K562 (cell line): ENCODE measurements around the gene SLC4A1. TPM values are rescaled to one million over a fixed set of nuclear protein-coding genes. Genes with fewer than 3 reads are reported as not detected.

ENCODE experiments used
- CTBP1 ChIP-seq: fragments of 450-650 bp; IDR thresholded peaks from 2 replicates; pipeline ENCODE4 v1.6.1; 2016; ENCODE audit warnings: borderline replicate concordance
- CXXC5 ChIP-seq: fragments of 250-450 bp; sonication (Bioruptor Pico); IDR thresholded peaks from 2 replicates; pipeline ENCODE4 v1.8.0; 2022; ENCODE audit warnings: inconsistent platforms, mild to moderate bottlenecking, moderate library complexity
- ELF1 ChIP-seq: fragments of 200-800 bp; sonication (Bioruptor generic); IDR thresholded peaks from 2 replicates; pipeline ENCODE4 v1.6.1; 2016; ENCODE audit warnings: missing genetic modification characterization, missing compliant biosample characterization
- GTF3C2 ChIP-seq: IDR thresholded peaks from 3 replicates; pipeline ENCODE4 v1.6.1; 2011; ENCODE audit warnings: borderline replicate concordance, mild to moderate bottlenecking, moderate library complexity; ENCODE audit not compliant: insufficient read length; ENCODE audit errors: extremely low read depth
- HDAC1 ChIP-seq, 2 experiments: fragments of 450-650 bp; IDR thresholded peaks; 2 replicates each; pipeline ENCODE4 v1.6.1; 2016 to 2017; ENCODE audit warnings: inconsistent platforms in 1 of 2, mild to moderate bottlenecking in 1 of 2, moderate library complexity in 1 of 2
- KDM4B ChIP-seq, 2 experiments: fragments of 450-650 bp in 1 of 2; sonication (generic) in 1 of 2; IDR thresholded peaks; 2 replicates each; pipeline ENCODE4 v1.6.1; 2016 to 2017; ENCODE audit warnings: borderline replicate concordance in 2 of 2, antibody characterized with exemption in 1 of 2, low read depth in 1 of 2, mild to moderate bottlenecking in 1 of 2
- KLF1 ChIP-seq: fragments of 450-650 bp; IDR thresholded peaks from 2 replicates; pipeline ENCODE4 v1.6.1; 2016; ENCODE audit warnings: missing genetic modification characterization, missing compliant biosample characterization
- NFRKB ChIP-seq: fragments of 450-650 bp; IDR thresholded peaks from 2 replicates; pipeline ENCODE4 v1.6.1; 2016; ENCODE audit warnings: low read depth
- NKRF ChIP-seq: fragments of 450-650 bp; IDR thresholded peaks from 2 replicates; pipeline ENCODE4 v1.6.1; 2016; ENCODE audit warnings: borderline replicate concordance
- PCBP1 ChIP-seq: fragments of 200-400 bp; formaldehyde crosslinking; IDR thresholded peaks from 2 replicates; pipeline ENCODE4 v1.6.1; 2018; ENCODE audit warnings: mild to moderate bottlenecking, low read depth, low read length; ENCODE audit not compliant: poor library complexity, severe bottlenecking
- POLR2B ChIP-seq: fragments of 450-650 bp; IDR thresholded peaks from 2 replicates; pipeline ENCODE4 v1.6.1; 2018; ENCODE audit warnings: low read depth; ENCODE audit not compliant: partially characterized antibody
- TAF1 ChIP-seq: IDR thresholded peaks from 2 replicates; pipeline ENCODE4 v1.6.1; 2011; ENCODE audit warnings: mild to moderate bottlenecking, low read length, moderate library complexity; ENCODE audit not compliant: insufficient read depth, control insufficient read depth, severe bottlenecking; ENCODE audit errors: extremely low read depth
- THAP12 ChIP-seq: fragments of 250-450 bp; sonication (Bioruptor Pico); IDR thresholded peaks from 2 replicates; pipeline ENCODE4 v1.9.0; 2021; ENCODE audit warnings: mild to moderate bottlenecking, inconsistent platforms
- ZBTB1 ChIP-seq: sonication (generic); formaldehyde crosslinking; IDR thresholded peaks from 2 replicates; pipeline ENCODE4 v1.8.1; 2023; ENCODE audit warnings: missing genetic modification reagents, low read depth, mild to moderate bottlenecking, borderline replicate concordance
- ZBTB33 ChIP-seq: sonication (generic); formaldehyde crosslinking; IDR thresholded peaks from 2 replicates; pipeline ENCODE4 v1.8.1; 2023; ENCODE audit warnings: mild to moderate bottlenecking, missing genetic modification reagents
- ZNF551 ChIP-seq: fragments of 250-450 bp; sonication (Bioruptor Pico); IDR thresholded peaks from 2 replicates; pipeline ENCODE4 v1.5.0; 2021; ENCODE audit warnings: mild to moderate bottlenecking, moderate library complexity
- polyA plus RNA-seq, 8 experiments: library from polyadenylated mRNA; depleted of rRNA in 4 of 8; stranded (reverse) in 5 of 8; unstranded in 3 of 8; fragments of >200 nt; fragmentation: Nextera tagmentation in 2 of 8; fragmentation: Illumina TruSeq in 1 of 8; extraction: Ambion mirVana in 2 of 8; extraction: Trizol in 1 of 8; gene quantifications; 2 replicates each; pipeline versions ENCODE4 v1.2.1 to v1.2.3, GENCODE V29; 2011 to 2014; ENCODE audit warnings: inconsistent platforms in 1 of 8, missing spikeins in 1 of 8
- total RNA-seq, 7 experiments: library from RNA; depleted of rRNA in 6 of 7; stranded (reverse); fragments of >200 nt in 6 of 7; fragmentation: Illumina TruSeq in 2 of 7; extraction: Trizol in 2 of 7; gene quantifications; 2 replicates each; pipeline versions ENCODE4 v1.2.1 to v1.2.3, GENCODE V29; 2011 to 2021; ENCODE audit warnings: low replicate concordance in 1 of 7

SLC4A1 gene
- total and polyA plus RNA-seq, 9 of the 15 experiments (the other 6 are each of a cell fraction or from before 2014, with no cell fraction given), result 0.14 to 1.00 (median 0.53) TPM

- TF ChIP-seq THAP12, result peak; percentile 58; the same call in 1 of the 2 replicates
- no peak for TF ChIP-seq KLF1
- TF ChIP-seq CTBP1, result peak; percentile 48
- TF ChIP-seq ZBTB1 (CRISPR knock-in tag), result peak; percentile 49; the same call in 1 of the 2 replicates
- TF ChIP-seq ELF1 (tag), result 0 out of 2 replicates have a peak, but pooled peaks have one; percentile 14
- TF ChIP-seq HDAC1 (IDR thresholded peaks at IDR 0.05), result peak in 1 of 2 experiments; percentile 40; a peak in 1 of 4 replicates
- TF ChIP-seq KDM4B (IDR thresholded peaks at IDR 0.05; ENCODE audit: borderline replicate concordance in 2 of 2, low read depth in 1 of 2), result no peak
- TF ChIP-seq NKRF, result 0 out of 2 replicates have a peak, but pooled peaks have one; percentile 37
- 0 out of 2 replicates have a peak, but pooled peaks have one; percentile 50 for TF ChIP-seq NFRKB
- peak; percentile 22 for TF ChIP-seq PCBP1
- peak; percentile 35 for TF ChIP-seq POLR2B
- TF ChIP-seq TAF1, result peak; percentile 44
- no peak for TF ChIP-seq GTF3C2
- TF ChIP-seq ZNF551 (CRISPR knock-in tag), result no peak
- TF ChIP-seq CXXC5, result peak; percentile 44
- no peak for TF ChIP-seq ZBTB33 (CRISPR knock-in tag)
These were observed 47.5 kb downstream of the SLC4A1 start (continued) for GRCh38 chr17:44220213-44221083.
